OCI-LY7 (cell line): ENCODE results near the gene PPM1N. TPM values are rescaled to one million over a fixed set of nuclear protein-coding genes. Genes with fewer than 3 reads are reported as not detected.

ENCODE experiments used
- BruUV-seq: library from RNA; stranded (reverse); fragments of 400-500 nt; replicated peaks from 2 replicates; lab custom pipeline; 2021; lab: Mats Ljungman, UMichigan
- CTCF ChIA-PET: fragments of 300-600 bp; sonication (Branson Sonifier 250); formaldehyde crosslinking; loops from one replicate; lab custom pipeline; 2022; ENCODE audit warnings: antibody characterized with exemption; ENCODE audit not compliant: unreplicated experiment; lab: Charles Lee
- POLR2A ChIA-PET: fragments of 300-600 bp; sonication (Branson Sonifier 250); formaldehyde crosslinking; loops from one replicate; lab custom pipeline; 2022; ENCODE audit warnings: antibody characterized with exemption; lab: Charles Lee
- DNase-seq: peaks from one replicate; pipeline ENCODE4 v3.0.0-alpha.2; 2015; ENCODE audit warnings: low spot score
- H2AFZ ChIP-seq: fragments of 200-600 bp; sonication (generic), shearing (Covaris generic); 2 replicates; pipeline ENCODE4 v1.6.1; 2014; ENCODE audit warnings: mild to moderate bottlenecking, antibody characterized with exemption, low read length, moderate library complexity
- H3K27ac ChIP-seq: fragments of 200-600 bp; sonication (generic); 2 replicates; pipeline ENCODE4 v1.5.1; 2014; ENCODE audit warnings: mixed run types, low read depth, mild to moderate bottlenecking, moderate library complexity, low read length, inconsistent platforms; ENCODE audit not compliant: poor library complexity, severe bottlenecking
- H3K36me3 ChIP-seq: fragments of 200-600 bp; sonication (generic); 2 replicates; pipeline ENCODE4 v1.6.1; 2014; ENCODE audit warnings: mild to moderate bottlenecking, antibody characterized with exemption, low read length, moderate library complexity, mixed read lengths; ENCODE audit not compliant: insufficient read depth
- H3K4me1 ChIP-seq: fragments of 200-600 bp; sonication (generic); 2 replicates; pipeline ENCODE4 v1.5.1; 2014; ENCODE audit warnings: mild to moderate bottlenecking, low read length; ENCODE audit not compliant: insufficient read depth, poor library complexity, severe bottlenecking
- H3K4me2 ChIP-seq: fragments of 200-600 bp; sonication (generic); 2 replicates; pipeline ENCODE4 v1.6.1; 2014; ENCODE audit warnings: mild to moderate bottlenecking, low read length
- H3K4me3 ChIP-seq: fragments of 200-600 bp; sonication (generic); 2 replicates; pipeline ENCODE4 v1.5.1; 2014; ENCODE audit warnings: mild to moderate bottlenecking, low read depth, low read length; ENCODE audit not compliant: poor library complexity, severe bottlenecking
- H3K79me2 ChIP-seq: fragments of 200-600 bp; sonication (generic); 2 replicates; pipeline ENCODE4 v1.6.1; 2016; ENCODE audit warnings: low read depth, mild to moderate bottlenecking, low read length, moderate library complexity, mixed read lengths; ENCODE audit not compliant: insufficient read depth
- H3K9me2 ChIP-seq: fragments of 200-600 bp; sonication (generic); 2 replicates; pipeline ENCODE4 v1.6.1; 2016; ENCODE audit warnings: mild to moderate bottlenecking, low read length, mixed read lengths; ENCODE audit not compliant: insufficient read depth
- H3K9me3 ChIP-seq: fragments of 200-600 bp; sonication (generic); 2 replicates; pipeline ENCODE4 v1.6.1; 2014; ENCODE audit warnings: mild to moderate bottlenecking, mixed run types, low read length, mixed read lengths
- H4K20me1 ChIP-seq: fragments of 200-600 bp; sonication (generic); 2 replicates; pipeline ENCODE4 v1.6.1; 2014; ENCODE audit warnings: mild to moderate bottlenecking, antibody characterized with exemption, low read length, moderate library complexity, mixed read lengths; ENCODE audit not compliant: insufficient read depth
- EZH2phosphoT487 ChIP-seq: fragments of 200-600 bp; sonication (generic); IDR thresholded peaks from 2 replicates; pipeline ENCODE4 v1.6.1; 2018; ENCODE audit warnings: low read depth, borderline replicate concordance, mild to moderate bottlenecking, mixed run types, antibody characterized with exemption, low read length, moderate library complexity, mixed read lengths
- intact Hi-C: fragments of 100-400 bp; cut with micrococcal nuclease; formaldehyde crosslinking; loops from one replicate; pipeline ENCODE4 v1.10.0; 2022; ENCODE audit not compliant: unreplicated experiment
- total RNA-seq, 2 experiments: library from RNA; depleted of rRNA in 1 of 2; stranded (reverse); fragments of >200 nt in 1 of 2; shearing (Covaris generic) in 1 of 2; gene quantifications; 2 replicates each; pipeline ENCODE4 v1.2.3, GENCODE V29; 2014 to 2022
- TF ChIP-seq, protein P1 (sequence below): fragments of 200-600 bp; sonication (generic); conservative IDR thresholded peaks from 2 replicates; pipeline ENCODE4 v1.5.1; 2014; ENCODE audit warnings: mild to moderate bottlenecking, antibody characterized with exemption, low read length, moderate library complexity, mixed read lengths

The PPM1N gene
- total RNA-seq, 2 experiments from 2014 or later, result 1.6 to 2.8 TPM

- H3K79me2 ChIP-seq, result no peaks in the 10 kb centered on the region; the same call in 1 of the 2 replicates
- no peak for DNase-seq
- BruUV-seq, result no TSS peak
These were observed 29.5 kb upstream of the PPM1N start for GRCh38 chr19:45468803-45469131.

GRCh38 chr19:45469132-45469944, 28.9 kb upstream of the PPM1N start:
- TF ChIP-seq, protein P1, sequence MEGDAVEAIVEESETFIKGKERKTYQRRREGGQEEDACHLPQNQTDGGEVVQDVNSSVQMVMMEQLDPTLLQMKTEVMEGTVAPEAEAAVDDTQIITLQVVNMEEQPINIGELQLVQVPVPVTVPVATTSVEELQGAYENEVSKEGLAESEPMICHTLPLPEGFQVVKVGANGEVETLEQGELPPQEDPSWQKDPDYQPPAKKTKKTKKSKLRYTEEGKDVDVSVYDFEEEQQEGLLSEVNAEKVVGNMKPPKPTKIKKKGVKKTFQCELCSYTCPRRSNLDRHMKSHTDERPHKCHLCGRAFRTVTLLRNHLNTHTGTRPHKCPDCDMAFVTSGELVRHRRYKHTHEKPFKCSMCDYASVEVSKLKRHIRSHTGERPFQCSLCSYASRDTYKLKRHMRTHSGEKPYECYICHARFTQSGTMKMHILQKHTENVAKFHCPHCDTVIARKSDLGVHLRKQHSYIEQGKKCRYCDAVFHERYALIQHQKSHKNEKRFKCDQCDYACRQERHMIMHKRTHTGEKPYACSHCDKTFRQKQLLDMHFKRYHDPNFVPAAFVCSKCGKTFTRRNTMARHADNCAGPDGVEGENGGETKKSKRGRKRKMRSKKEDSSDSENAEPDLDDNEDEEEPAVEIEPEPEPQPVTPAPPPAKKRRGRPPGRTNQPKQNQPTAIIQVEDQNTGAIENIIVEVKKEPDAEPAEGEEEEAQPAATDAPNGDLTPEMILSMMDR, result no peak
- TF ChIP-seq EZH2phosphoT487, result no peak
- H3K9me3 ChIP-seq, result no peaks in the 10 kb centered on the region
- ChIA-PET POLR2A (interaction anchor here (1.4 to 1.8 kb wide), 2 partner anchors 9 to 13 kb away, joined by 3 to 7 read pairs; no protein-coding TSS in a partner anchor), CTCF (interaction anchor here (0.6 to 2.3 kb wide), 3 partner anchors 9 to 178 kb away, joined by 3 to 7 read pairs (median 3); no protein-coding TSS in a partner anchor)
- peak overlapping the region; percentile 100 for H3K4me2 ChIP-seq
- no peaks in the 10 kb centered on the region for H3K9me2 ChIP-seq
- intact Hi-C loops, result loop anchor here (2.0 kb wide), 1 partner anchor 19 kb away; no protein-coding TSS in a partner anchor
- H3K4me1 ChIP-seq, result peaks cover 19% of the 10 kb centered on the region
- TSS peak; percentile 65 for BruUV-seq
- peak overlapping the region; percentile 87 for H3K27ac ChIP-seq
- peak overlapping the region; percentile 81 for H3K4me3 ChIP-seq
- H2AFZ ChIP-seq, result peak overlapping the region; percentile 75; the same call in 1 of the 2 replicates
- DNase-seq, result peak; percentile 98
- no peaks in the 10 kb centered on the region; the same call in 1 of the 2 replicates for H3K79me2 ChIP-seq
- 0 out of 2 replicates have a peak, but pooled peaks cover 4% of the 10 kb centered on the region for H4K20me1 ChIP-seq
- no peaks in the 10 kb centered on the region for H3K36me3 ChIP-seq

More at GRCh38 chr19:45468803-45469131, 29.5 kb upstream of the PPM1N start:
- Histone ChIP-seq H3K9me3 (no peaks in the 10 kb centered on the region), H3K9me2 (no peaks in the 10 kb centered on the region), H3K4me2 (peak overlapping the region; percentile 100), H2AFZ (peak overlapping the region; percentile 14; the same call in 1 of the 2 replicates), H3K4me1 (peaks cover 19% of the 10 kb centered on the region), H3K4me3 (peak overlapping the region; percentile 81), H3K27ac (peak overlapping the region; percentile 87), H3K36me3 (no peaks in the 10 kb centered on the region), H4K20me1 (0 out of 2 replicates have a peak, but pooled peaks cover 4% of the 10 kb centered on the region)
- CTCF ChIA-PET, result interaction anchor here (2.3 kb wide), 1 partner anchor 10 kb away, joined by 7 read pairs; no protein-coding TSS in a partner anchor
- TF ChIP-seq, protein P1, result no peak
- TF ChIP-seq EZH2phosphoT487, result no peak
- POLR2A ChIA-PET, result interaction anchor here (1.4 to 1.8 kb wide), 3 partner anchors 10 to 12 kb away, joined by 3 to 7 read pairs (median 6); no protein-coding TSS in a partner anchor
- intact Hi-C loops, result loop anchor here (2.0 kb wide), 1 partner anchor 18 kb away; no protein-coding TSS in a partner anchor
